ENCODE results near the gene CACNA1A. TPM values are rescaled to one million over a fixed set of nuclear protein-coding genes. Genes with fewer than 3 reads are reported as not detected.

CACNA1A gene
- total RNA-seq, 1 donor from 2014 or later: 0.44 TPM

GRCh38 chr19:13381827-13382632 is 124.2 kb downstream of the CACNA1A start:
- TF ChIP-seq, protein P1, sequence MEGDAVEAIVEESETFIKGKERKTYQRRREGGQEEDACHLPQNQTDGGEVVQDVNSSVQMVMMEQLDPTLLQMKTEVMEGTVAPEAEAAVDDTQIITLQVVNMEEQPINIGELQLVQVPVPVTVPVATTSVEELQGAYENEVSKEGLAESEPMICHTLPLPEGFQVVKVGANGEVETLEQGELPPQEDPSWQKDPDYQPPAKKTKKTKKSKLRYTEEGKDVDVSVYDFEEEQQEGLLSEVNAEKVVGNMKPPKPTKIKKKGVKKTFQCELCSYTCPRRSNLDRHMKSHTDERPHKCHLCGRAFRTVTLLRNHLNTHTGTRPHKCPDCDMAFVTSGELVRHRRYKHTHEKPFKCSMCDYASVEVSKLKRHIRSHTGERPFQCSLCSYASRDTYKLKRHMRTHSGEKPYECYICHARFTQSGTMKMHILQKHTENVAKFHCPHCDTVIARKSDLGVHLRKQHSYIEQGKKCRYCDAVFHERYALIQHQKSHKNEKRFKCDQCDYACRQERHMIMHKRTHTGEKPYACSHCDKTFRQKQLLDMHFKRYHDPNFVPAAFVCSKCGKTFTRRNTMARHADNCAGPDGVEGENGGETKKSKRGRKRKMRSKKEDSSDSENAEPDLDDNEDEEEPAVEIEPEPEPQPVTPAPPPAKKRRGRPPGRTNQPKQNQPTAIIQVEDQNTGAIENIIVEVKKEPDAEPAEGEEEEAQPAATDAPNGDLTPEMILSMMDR (IDR thresholded peaks at IDR 0.05; ENCODE audit: borderline replicate concordance): no peak
- H3K27ac ChIP-seq (replicated peaks): peak overlapping the region; percentile 28

GRCh38 chr19:13376537-13376936 is 129.7 kb downstream of the CACNA1A start:
- no peaks in the 10 kb centered on the region for H3K4me1 ChIP-seq
- TF ChIP-seq, protein P1 (IDR thresholded peaks at IDR 0.05; ENCODE audit: borderline replicate concordance): no peak

More at GRCh38 chr19:13381827-13382632, 124.2 kb downstream of the CACNA1A start:
- H3K27me3 ChIP-seq (ENCODE audit: low read depth): peaks cover 37% of the 10 kb centered on the region
- intact Hi-C loops (cut with micrococcal nuclease): no loop called here
- H3K9me3 ChIP-seq (replicated peaks): peaks cover 12% of the 10 kb centered on the region
- no peak for DNase-seq
- H3K36me3 ChIP-seq: no peaks in the 10 kb centered on the region
- no peaks in the 10 kb centered on the region for H3K4me1 ChIP-seq
- H3K4me3 ChIP-seq: no peak overlapping the region

DNA sequence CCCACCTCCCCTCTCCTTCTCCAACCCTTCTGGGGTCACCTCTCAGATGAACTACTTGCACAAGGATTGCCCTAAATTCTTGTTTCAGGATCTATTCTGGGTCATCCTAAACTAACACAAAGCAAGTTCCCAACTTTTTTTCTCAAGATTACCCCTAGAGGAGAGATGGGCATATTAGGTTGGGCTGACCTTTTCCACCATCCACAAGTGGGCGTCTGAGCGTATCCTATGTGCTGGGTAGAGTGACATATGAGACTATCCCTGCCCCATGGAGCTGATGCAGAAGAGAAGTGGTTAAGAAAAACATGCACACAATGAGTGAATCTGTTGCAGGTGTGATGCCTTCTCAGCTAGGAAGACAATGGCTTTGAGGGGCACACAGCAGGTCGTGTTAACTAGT is 132.7 kb downstream of the CACNA1A start:
- no peak for DNase-seq
- Histone ChIP-seq H3K36me3 (no peaks in the 10 kb centered on the region), H3K4me1 (no peaks in the 10 kb centered on the region), H3K27me3 (ENCODE audit: low read depth) (peaks cover 9% of the 10 kb centered on the region), H3K4me3 (no peak overlapping the region), H3K9me3 (replicated peaks) (peaks cover 51% of the 10 kb centered on the region), H3K27ac (replicated peaks) (no peak overlapping the region)
- intact Hi-C loops (cut with micrococcal nuclease): no loop called here
- TF ChIP-seq, protein P1 (IDR thresholded peaks at IDR 0.05; ENCODE audit: borderline replicate concordance): no peak

More at GRCh38 chr19:13376537-13376936, 129.7 kb downstream of the CACNA1A start:
- intact Hi-C loops (cut with micrococcal nuclease): no loop called here
- Histone ChIP-seq H3K4me3 (no peak overlapping the region), H3K27ac (replicated peaks) (no peak overlapping the region), H3K27me3 (ENCODE audit: low read depth) (peaks cover 26% of the 10 kb centered on the region), H3K36me3 (no peaks in the 10 kb centered on the region), H3K9me3 (replicated peaks) (peaks cover 51% of the 10 kb centered on the region)
- no peak for DNase-seq

DNA sequence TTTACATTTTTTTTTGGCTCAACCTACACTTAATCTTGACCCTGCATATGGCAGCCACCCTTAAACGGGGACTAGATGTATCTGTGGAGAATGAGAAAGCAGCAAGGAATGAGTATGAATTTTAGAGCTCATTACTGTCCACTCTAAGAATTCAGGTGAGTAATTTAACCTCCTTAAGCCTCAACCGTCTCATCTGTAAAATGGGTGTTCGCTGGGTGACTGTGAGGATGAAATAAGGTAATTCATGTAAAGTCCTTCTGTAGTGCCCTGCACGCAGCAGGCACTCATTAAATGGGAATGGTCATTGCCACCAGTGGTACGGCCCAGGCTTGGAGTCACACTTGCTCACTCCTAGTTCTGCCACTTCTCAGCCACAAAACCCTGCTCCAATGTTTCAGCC is 135.3 kb downstream of the CACNA1A start:
- Histone ChIP-seq H3K27ac (replicated peaks) (no peak overlapping the region), H3K4me3 (no peak overlapping the region), H3K4me1 (no peaks in the 10 kb centered on the region), H3K36me3 (no peaks in the 10 kb centered on the region), H3K9me3 (replicated peaks) (peaks cover 29% of the 10 kb centered on the region), H3K27me3 (ENCODE audit: low read depth) (peaks cover 18% of the 10 kb centered on the region)
- intact Hi-C loops (cut with micrococcal nuclease): no loop called here
- TF ChIP-seq, protein P1 (IDR thresholded peaks at IDR 0.05; ENCODE audit: borderline replicate concordance): no peak
- no peak for DNase-seq

DNA sequence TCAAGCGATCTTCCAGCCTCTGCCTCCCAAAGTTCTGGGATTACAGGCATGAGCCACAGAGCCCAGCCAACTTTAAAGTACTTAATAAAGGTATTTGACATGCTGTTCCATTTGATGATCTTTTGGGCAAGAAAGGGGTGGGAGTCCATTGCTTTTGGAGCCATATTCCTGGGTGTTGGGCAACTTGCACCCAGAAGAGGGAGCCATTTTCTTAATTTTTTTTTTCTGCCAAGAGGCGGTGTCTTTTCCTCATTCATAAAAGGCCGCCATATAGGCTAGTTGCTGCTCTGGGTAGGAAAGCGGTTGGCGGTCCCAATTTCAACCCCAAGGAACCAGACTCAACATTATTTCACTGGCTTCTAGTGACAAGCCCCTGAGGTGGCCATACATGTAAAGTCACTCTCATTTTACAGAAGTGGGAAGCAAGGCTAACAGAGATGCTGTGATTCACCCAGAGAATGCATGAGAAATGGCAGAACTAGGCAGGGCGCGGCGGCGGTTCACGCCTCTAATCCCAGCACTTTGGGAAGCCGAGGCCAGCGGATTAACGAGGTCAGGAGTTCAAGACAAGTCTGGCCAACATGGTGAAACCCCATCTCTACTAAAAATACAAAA is 139.6 kb downstream of the CACNA1A start:
- DNase-seq: no peak
- no peaks in the 10 kb centered on the region for H3K9me3 ChIP-seq (replicated peaks)
- no peak overlapping the region for H3K27ac ChIP-seq (replicated peaks)
- H3K27me3 ChIP-seq (ENCODE audit: low read depth): peaks cover 25% of the 10 kb centered on the region
- TF ChIP-seq, protein P1 (IDR thresholded peaks at IDR 0.05; ENCODE audit: borderline replicate concordance): peak; percentile 30
- no peaks in the 10 kb centered on the region for H3K36me3 ChIP-seq
- intact Hi-C loops (cut with micrococcal nuclease): no loop called here
- no peaks in the 10 kb centered on the region for H3K4me1 ChIP-seq
- H3K4me3 ChIP-seq: no peak overlapping the region

All from left ventricle myocardium inferior (tissue), 1 donor.